ENCODE results near the gene FSTL4.

Gene FSTL4

GRCh38 chr5:133296624-133297023 lies 315.7 kb downstream of the FSTL4 start:
- no peak for DNase-seq (ENCODE audit: low read depth, low spot score)

- DNase-seq (ENCODE audit: low read depth, low spot score): no peak
Measured at GRCh38 chr5:133295520-133295919, 316.8 kb downstream of the FSTL4 start.

GRCh38 chr5:133294380-133294779 lies 318.0 kb downstream of the FSTL4 start:
- no peak for DNase-seq (ENCODE audit: low read depth, low spot score)

- no peak for DNase-seq (ENCODE audit: low read depth, low spot score)
Measured at GRCh38 chr5:133293960-133294359, 318.4 kb downstream of the FSTL4 start.

- DNase-seq (ENCODE audit: low read depth, low spot score): no peak
Measured at GRCh38 chr5:133292300-133292699, 320.0 kb downstream of the FSTL4 start.

GRCh38 chr5:133291524-133291923 lies 320.8 kb downstream of the FSTL4 start:
- DNase-seq (ENCODE audit: low read depth, low spot score): no peak

DNA sequence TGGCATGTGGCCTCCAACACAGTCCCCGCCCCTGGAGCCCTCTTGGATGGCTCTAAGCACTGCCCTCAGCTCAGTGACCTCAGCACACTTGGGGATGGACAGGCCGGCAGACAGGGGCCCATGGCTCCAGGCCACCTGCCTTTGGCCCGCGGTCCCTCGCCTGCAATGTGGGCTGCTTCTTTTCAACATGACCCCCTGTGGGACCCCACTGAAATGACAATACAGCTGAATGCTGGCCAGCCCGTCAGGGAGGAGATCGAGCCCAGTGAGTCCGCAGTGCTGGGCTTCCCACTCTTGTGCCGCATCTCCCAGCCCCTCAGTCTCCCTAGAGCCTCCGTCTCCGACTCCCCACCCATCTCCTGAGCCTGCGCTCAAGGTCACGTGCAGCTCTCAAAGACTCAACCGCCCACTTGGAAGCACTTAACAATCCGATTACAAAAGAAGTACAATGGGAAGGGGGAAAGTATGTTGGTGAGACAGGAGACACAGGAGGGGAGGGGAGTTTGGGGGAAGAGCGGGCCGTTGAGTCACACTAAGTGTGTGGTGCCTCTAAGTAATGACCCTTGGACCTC lies 321.6 kb downstream of the FSTL4 start:
- no peak for DNase-seq (ENCODE audit: low read depth, low spot score)

DNA sequence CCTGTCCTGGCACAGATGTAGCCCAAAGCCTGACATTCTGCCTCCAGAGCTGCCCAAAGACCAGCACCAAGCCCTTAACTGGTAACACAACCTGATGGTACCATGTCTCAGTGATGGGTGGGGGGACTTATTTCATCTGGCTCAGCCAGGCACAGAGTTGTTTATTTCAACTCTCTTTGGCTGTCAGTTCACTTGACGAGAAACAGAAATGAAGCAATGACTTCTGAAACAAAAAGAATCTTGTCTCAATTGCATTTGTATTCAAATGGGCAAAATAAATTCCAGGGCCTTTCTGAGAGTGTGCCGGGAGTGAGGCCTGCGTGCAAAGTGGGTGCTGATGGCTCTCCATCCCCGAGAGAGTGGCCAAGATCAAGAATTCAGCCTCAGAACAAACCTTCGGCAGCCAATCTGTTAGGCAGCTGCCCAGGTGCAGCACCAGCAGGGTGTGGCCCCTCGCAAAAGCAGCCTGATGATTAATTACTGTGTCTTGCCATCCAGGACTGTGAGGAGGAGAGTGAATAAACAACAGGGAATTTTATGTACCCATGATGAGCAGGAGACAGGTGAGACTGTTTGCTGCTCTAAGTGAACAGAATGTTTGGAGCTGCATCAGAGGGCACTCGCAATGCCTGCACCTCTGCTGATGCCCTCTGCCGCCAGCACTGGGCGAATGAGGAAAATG lies 322.5 kb downstream of the FSTL4 start:
- DNase-seq (ENCODE audit: low read depth, low spot score): no peak

- no peak for DNase-seq (ENCODE audit: low read depth, low spot score)
Measured at GRCh38 chr5:133287500-133287899, 324.8 kb downstream of the FSTL4 start.

- no peak for DNase-seq (ENCODE audit: low read depth, low spot score)
Measured at GRCh38 chr5:133286483-133286882, 325.9 kb downstream of the FSTL4 start.

DNA sequence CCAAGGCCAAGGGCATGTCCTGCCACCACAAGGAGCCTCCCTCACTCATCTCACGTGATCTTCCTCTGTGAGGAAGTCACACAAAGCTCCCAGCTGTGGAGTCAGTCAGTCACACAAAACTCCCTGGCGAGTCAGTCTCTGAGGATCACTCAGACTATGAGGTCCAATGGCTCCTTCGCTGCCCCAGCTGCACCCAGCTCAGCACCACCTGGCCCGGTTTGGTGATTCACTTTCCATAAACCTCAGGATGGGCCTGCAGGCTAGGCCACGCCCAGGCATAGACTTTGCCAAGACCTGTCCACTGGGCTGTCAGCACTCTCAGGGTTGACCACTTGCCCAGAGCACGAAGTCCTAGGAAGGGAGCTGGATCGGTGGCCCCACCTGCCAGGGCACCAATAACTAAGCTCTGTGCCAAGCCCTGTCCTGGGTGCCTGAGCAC lies 326.7 kb downstream of the FSTL4 start:
- DNase-seq (ENCODE audit: low read depth, low spot score): no peak

- DNase-seq (ENCODE audit: low read depth, low spot score): no peak
Measured at GRCh38 chr5:133284306-133284705, 328.0 kb downstream of the FSTL4 start.

GRCh38 chr5:133278317-133278716 lies 334.0 kb downstream of the FSTL4 start:
- DNase-seq (ENCODE audit: low read depth, low spot score): no peak

DNA sequence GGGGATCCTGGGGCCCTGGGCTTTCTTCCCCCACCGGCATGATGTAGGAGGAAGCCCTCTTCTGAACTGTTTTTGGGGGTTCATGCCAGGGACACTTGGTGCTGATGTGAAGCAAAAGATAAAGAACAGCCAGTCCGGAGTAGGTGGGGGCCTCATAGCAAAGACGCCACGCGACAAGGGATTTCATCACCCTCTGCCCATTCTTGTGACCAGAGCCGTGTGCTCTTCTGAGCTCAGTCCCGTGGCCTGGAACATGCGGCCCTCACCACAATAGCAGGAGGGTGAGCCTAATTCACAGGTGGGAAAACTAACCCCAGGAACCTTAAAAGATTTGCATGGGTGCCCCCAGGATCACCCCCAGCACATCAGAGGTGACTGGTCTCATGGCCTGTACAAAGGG lies 334.6 kb downstream of the FSTL4 start:
- no peak for DNase-seq (ENCODE audit: low read depth, low spot score)

DNA sequence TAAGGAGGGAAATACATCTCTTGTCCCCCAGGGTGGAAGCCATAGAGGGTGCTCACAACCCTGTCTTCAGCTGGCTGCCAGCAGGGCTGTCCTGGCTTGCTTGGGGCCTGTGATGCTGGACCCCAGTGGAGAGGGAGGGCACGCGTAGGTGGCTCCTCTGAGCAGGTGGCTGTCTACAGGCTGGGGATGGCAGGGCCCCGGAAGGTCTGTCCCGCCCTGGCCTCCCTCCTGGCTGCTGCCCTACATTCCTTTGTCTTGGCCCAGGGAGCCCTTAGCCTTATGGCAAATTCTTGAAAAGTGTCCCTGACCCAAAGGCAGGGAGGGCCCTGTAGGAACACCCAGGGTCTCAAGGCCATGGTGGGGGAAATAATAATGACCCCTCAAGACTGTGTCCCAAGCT lies 336.2 kb downstream of the FSTL4 start:
- no peak for DNase-seq (ENCODE audit: low read depth, low spot score)

- DNase-seq (ENCODE audit: low read depth, low spot score): no peak
Measured at GRCh38 chr5:133275631-133276030, 336.7 kb downstream of the FSTL4 start.

DNA sequence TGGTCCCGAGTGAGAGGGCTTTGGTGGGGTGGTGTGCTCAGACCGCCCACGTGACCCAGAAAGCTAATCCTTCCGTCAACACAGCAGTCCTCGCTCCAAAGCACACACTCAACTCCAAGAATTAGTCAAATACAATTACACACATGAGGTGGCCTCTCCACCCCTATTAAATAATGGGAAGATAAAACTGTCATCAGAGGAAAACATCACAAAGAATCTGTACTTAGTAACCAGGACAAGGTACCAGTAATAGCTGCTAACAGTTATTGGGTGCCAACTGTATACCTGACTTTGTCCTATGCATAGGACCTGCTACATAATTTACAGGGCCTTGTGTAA lies 337.8 kb downstream of the FSTL4 start:
- no peak for DNase-seq (ENCODE audit: low read depth, low spot score)

DNA sequence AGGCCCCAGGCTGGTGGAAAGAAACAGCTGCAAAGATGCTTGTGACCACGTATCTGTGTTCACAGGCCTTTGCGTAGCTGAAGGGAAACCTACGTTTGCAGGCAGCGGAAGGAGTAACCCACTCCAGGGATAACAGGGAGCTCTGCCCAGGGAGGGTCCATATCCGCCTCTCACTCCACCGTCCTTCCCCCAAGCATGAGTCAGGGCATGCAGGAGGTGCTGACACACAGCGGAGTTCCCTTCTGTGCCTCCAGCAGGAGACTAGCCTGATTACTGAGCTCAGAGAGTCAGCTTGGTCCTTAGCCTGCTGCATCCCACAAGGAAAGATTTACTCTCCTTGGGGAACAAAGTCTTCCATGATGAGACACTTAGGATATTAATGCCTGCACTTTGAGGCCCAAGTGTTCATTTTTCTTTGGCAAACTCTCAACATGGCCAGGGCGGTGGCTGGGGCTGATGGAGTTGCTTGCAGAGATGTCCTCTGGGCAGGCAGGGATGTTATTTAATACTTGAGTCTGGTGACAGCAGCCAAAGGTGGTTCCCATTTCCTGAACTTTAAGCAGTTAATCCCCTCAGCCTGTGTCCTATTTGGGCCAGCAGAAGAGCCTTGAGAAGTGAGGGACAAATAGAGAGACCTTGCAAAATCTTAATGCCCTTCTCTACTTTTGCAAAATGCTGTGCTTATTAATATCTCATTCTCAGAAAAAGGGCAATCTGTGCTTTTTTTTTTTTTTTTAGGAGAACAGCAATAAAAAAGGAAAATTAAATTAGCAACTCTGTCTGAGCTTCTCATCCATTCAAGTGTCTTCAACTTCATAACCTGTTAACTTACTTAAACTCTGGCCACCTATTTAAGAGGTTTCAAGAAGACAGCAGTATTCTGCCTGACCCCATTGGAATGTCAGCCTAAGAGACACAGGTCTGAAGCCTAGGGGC lies 338.4 kb downstream of the FSTL4 start:
- no peak for DNase-seq (ENCODE audit: low read depth, low spot score)

GRCh38 chr5:133272345-133272744 lies 340.0 kb downstream of the FSTL4 start:
- no peak for DNase-seq (ENCODE audit: low read depth, low spot score)

DNA sequence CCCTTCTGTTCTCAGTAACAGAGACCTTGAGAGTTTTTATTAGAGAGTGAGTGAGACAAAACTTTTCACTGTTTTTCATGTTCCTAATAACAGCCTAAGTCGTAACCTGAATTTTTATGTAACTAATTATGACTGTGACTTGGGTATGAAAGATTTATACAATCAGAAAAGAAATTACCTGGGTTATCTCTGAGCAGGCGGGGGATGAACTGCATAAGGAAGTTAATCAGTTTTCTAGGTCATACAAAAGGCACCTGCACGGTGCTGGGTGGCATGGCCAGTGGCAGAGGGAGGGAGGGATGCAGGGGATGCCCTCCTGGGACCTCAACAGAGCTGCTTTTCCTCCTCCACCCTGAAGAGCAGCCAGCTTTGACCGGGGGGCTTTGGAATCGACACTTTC lies 340.7 kb downstream of the FSTL4 start:
- DNase-seq (ENCODE audit: low read depth, low spot score): no peak

GRCh38 chr5:133269691-133270090 lies 342.6 kb downstream of the FSTL4 start:
- no peak for DNase-seq (ENCODE audit: low read depth, low spot score)

DNA sequence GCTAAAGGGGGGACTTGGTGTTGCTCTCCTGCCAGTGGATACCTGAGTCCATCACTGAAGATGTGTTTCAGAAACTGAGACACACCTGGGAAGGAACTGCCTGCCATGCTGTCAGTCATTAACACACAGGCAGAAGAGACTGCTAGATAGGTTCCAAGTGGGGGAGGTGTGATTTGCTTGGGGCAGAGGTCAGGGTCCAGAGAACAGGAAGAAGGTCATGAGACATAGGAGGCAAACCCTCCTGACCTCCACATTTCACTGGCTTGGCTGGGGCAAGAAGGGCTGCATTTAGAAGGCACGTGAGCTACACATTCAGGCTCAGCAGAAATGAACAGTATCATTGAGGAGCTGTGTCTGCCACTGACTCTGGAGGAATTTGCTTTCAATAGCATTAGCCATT lies 344.7 kb downstream of the FSTL4 start:
- DNase-seq (ENCODE audit: low read depth, low spot score): no peak

- no peak for DNase-seq (ENCODE audit: low read depth, low spot score)
Measured at GRCh38 chr5:133266966-133267365, 345.4 kb downstream of the FSTL4 start.
